ENCODE measurements around the gene KCTD19.

The KCTD19 gene

GRCh38 chr16:67299269-67299668 lies 27.3 kb downstream of the KCTD19 start:
- TF ChIP-seq CTCF (IDR thresholded peaks at IDR 0.05; ENCODE audit: insufficient read depth, low read length, missing control alignments) = no peak
- no peak overlapping the region for H3K4me3 ChIP-seq (ENCODE audit: low read depth, low read length)
- CTCF ChIA-PET = interaction anchor here (0.8 kb wide), 1 partner anchor 182 kb away, joined by 3 read pairs; no protein-coding TSS in a partner anchor
- POLR2A ChIA-PET = no interaction called here
- DNase-seq (ENCODE audit: low read depth, low spot score) = no peak

DNA sequence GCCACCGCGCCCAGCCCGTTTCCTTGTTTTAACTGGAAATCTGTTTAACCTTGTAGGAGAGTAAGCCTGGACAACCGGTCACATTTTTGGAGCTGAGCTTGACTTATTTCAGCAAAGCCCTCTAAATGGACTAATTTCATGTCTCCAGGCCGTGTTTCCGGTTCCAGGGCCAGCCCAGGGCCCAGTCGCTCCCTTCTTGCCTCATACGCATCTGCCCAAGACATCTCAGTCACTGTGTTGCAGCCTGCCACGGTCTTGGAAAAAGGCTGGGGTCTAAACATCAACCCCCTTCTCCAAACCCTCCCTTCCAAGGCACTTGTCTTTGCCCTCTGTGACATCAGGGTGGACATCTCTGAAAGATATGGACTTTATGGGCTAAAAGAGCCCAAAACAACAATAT lies 28.3 kb downstream of the KCTD19 start:
- ChIA-PET POLR2A (no interaction called here), CTCF (interaction anchor here (0.8 to 3.4 kb wide), 3 partner anchors 9 to 183 kb away, joined by 3 to 14 read pairs (median 7); no protein-coding TSS in a partner anchor)
- no peak overlapping the region for H3K4me3 ChIP-seq (ENCODE audit: low read depth, low read length)
- no peak for TF ChIP-seq CTCF (IDR thresholded peaks at IDR 0.05; ENCODE audit: insufficient read depth, low read length, missing control alignments)
- no peak for DNase-seq (ENCODE audit: low read depth, low spot score)

DNA sequence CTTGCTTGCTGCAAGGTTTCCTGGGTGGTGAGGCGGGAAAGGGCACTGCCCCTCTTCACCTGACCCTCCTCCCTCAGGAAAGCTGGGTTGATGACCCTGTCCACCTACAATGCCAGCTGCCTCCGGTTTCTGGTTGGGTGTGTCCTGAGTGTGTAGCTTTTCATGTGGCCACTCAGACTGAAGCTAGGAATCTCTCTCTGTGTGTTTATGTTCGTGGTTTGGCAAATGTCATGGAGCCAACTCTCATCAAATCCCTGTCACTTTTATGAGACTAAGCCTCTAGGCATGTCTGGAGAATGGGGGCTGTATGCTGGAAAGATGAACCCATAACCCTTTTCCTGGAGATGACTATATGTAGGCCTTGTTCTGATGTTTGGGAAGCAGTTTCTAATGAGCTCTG lies 30.1 kb downstream of the KCTD19 start:
- POLR2A ChIA-PET = interaction anchor here (0.8 to 1.7 kb wide), 2 partner anchors 15 to 36 kb away, joined by 3 read pairs; no protein-coding TSS in a partner anchor
- no peak for TF ChIP-seq CTCF (IDR thresholded peaks at IDR 0.05; ENCODE audit: insufficient read depth, low read length, missing control alignments)
- CTCF ChIA-PET = interaction anchor here (1.3 to 3.7 kb wide), 4 partner anchors 11 to 18 kb away, joined by 5 to 30 read pairs (median 10); no protein-coding TSS in a partner anchor
- DNase-seq (ENCODE audit: low read depth, low spot score) = no peak
- H3K4me3 ChIP-seq (ENCODE audit: low read depth, low read length) = no peak overlapping the region

DNA sequence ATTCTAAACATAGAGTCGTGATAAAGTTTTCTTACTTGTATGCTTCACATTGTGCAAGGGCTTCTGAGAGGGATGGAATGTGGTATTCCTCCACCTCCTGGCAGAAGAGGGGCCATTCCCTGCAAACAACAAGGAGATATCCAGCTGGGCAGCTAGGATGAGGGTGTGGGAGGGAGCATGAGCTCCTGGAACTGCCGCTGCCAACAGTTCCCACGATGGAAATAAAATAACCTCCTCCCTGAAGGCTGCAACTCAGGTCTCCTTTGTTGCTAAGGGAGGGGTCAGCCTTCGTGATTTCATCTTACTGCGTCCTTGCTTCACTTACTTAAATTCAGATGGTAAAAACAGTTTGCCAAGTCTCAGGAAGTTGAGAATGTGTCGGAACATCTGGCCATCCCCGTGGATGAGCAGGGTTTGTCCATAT lies 31.6 kb downstream of the KCTD19 start:
- TF ChIP-seq CTCF (IDR thresholded peaks at IDR 0.05; ENCODE audit: insufficient read depth, low read length, missing control alignments) = peak; percentile 4
- no peak overlapping the region for H3K4me3 ChIP-seq (ENCODE audit: low read depth, low read length)
- ChIA-PET CTCF (interaction anchor here (1.0 to 3.8 kb wide), 4 partner anchors 9 to 17 kb away, joined by 3 to 30 read pairs (median 9); partner anchors contain the start of gene PLEKHG4), POLR2A (no interaction called here)
- DNase-seq (ENCODE audit: low read depth, low spot score) = no peak

DNA sequence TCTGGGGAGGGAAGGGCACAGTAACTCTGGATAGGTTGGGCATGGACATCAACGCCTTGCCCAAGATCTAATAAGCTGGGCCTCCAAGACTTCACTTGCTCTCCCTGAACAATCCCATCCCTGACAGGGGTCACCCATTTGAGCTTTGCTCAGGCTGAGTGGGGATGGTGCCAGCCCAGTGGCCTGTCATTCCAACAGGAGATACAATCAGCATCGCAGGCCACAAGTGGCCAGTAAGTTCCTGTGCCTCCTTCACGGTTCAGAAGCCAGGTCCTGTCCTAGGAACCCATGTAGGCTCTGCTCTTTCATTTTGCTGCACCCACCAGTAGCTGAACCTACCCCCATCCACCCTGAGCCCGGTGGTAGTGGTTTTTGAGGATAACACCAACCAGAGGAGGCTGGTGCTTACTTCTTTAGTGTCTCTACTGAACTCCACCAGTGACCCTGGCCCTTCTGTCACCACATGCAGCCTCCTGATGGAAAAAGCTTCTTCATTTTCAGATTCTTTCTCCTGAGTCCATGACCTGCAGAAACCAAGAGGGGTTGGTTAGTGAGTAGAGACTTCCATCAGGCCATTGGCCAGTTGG lies 32.3 kb downstream of the KCTD19 start:
- TF ChIP-seq CTCF (IDR thresholded peaks at IDR 0.05; ENCODE audit: insufficient read depth, low read length, missing control alignments) = no peak
- no peak for DNase-seq (ENCODE audit: low read depth, low spot score)
- ChIA-PET CTCF (interaction anchor here (1.0 to 3.8 kb wide), 4 partner anchors 9 to 16 kb away, joined by 3 to 30 read pairs (median 9); partner anchors contain the start of gene PLEKHG4), POLR2A (no interaction called here)
- no peak overlapping the region for H3K4me3 ChIP-seq (ENCODE audit: low read depth, low read length)

- POLR2A ChIA-PET = no interaction called here
These were observed 35.1 kb downstream of the KCTD19 start for GRCh38 chr16:67291461-67291860.

More at GRCh38 chr16:67291461-67291860, 35.1 kb downstream of the KCTD19 start:
- CTCF ChIA-PET = interaction anchor here (1.8 kb wide), 1 partner anchor 21 kb away, joined by 6 read pairs; no protein-coding TSS in a partner anchor
- TF ChIP-seq CTCF (IDR thresholded peaks at IDR 0.05; ENCODE audit: insufficient read depth, low read length, missing control alignments) = no peak
- no peak for DNase-seq (ENCODE audit: low read depth, low spot score)
- H3K4me3 ChIP-seq (ENCODE audit: low read depth, low read length) = no peak overlapping the region
